NCI-H524 treated with DMSO at 0.1 percent for 48 hours (cell line): ENCODE results near the gene CCDC61.

Source experiments
- DNase-seq: peaks from one replicate; lab custom pipeline; 2025; lab: John Stamatoyannopoulos, UW

The CCDC61 gene

DNA sequence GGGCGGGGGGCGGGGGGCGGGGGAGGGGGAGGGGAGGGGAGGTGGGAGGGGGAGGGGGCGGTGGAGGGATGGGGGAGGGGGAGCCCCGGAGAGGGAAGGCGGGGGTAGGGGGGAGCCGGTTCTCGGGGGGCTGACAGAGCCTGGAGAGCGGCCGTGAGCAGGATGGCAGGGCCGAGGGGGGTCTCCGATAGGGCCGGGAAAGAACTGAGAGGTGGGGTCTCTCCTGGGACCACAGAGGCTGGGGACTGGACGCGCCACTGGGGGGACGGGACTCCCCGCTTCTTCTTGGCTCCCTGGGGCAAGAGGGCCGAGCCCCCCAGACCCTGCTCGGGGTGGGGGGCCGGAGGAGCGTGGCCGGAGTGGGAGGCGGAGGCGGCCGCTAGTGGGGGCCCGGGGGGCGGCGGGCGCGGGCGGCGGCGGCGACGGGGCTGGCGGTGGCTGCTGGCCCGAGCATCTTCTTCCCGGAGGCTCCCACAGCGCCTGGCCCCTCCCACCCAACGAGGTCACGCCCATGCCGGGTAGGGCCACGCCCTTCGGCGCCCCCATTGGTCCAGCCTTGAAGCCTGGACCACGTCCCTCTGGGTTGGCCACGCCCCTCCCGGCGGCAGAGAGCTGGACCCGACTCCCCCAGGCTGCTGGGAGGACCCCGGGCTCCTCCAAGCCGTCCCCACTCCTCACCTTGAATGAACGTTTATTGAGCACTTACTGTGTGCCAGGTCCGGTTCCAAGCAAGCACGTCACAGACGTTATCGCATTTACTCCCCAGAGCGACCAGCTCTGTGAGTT lies 21.5 kb upstream of the CCDC61 start, which contains the start of gene NOVA2:
TSS of gene NOVA2 (minus strand) at position 313 of the 786 bp plus-strand sequence. CDS start 514 bp downstream, outside the sequence.
- DNase-seq: peak; percentile 11

DNA sequence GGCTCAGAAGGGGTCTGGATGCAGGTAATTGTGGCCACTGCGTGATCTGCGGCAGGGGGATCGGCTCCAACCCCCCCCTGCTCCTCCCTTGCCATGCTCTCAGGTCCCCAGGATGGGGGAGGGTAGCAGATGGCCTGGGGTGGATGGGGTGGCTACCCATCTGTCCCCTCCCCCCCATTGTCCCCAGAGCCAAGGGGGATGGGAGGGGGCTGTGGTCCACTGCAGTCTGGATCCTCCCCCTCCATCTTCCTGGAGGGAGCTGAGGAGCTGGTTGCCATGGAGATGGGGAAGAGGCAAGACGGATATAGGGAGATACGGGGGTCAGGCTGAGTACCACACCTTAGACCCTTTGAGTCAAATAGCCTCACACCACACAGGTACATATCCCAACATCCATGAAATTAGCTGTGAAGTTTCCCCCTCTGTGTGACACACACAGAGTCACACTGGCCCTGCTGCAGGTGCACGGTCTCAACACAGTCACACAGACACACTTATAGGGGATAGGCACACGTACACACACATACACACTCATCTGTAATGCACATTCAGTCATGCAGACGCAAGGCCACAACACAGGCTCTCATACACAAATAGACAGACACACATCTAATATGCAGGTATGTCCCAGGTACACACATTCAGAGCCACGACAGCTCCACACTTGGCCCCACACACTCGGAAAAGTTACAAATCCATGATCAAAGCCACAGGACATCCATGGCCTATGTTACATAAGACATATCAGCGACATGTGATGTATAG lies 19.8 kb upstream of the CCDC61 start:
- DNase-seq: peak; percentile 33

DNA sequence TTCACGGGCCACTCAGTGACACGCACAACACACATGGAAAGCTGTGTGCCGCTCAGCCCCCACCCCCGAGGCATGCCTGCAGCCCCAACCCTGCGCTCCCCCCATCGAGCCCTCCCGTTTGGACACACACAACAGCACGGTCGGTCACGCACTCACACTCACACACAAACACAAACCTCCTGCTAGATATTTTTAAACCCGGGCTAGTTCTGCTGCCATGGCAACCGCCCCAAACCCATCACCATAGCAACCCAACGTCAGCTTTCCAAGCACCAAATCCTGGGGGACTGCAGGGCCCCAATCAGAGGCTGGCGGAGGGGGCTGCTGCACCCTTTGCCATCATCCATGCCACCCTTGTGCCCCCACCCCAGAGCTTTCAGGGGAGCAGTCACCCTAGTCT lies 19.1 kb upstream of the CCDC61 start:
- no peak for DNase-seq

DNA sequence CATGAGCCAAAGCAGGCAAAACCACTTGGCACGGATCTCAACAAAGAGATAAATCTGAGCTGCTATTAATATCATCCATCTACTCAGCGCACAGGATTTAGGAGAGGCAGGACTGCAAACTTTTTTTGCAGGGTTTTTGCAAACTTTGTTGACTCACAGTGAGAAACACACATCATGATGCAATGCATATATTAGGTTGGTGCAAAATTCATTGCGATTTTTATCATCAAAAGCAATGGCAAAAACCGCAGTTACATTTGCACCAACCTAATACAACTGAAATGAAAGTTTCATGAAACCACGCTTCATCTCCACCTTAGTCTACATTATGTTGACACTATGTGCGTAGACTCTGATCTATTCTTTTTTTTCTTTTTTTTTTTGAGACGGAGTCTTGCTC lies 17.1 kb upstream of the CCDC61 start:
- no peak for DNase-seq

DNA sequence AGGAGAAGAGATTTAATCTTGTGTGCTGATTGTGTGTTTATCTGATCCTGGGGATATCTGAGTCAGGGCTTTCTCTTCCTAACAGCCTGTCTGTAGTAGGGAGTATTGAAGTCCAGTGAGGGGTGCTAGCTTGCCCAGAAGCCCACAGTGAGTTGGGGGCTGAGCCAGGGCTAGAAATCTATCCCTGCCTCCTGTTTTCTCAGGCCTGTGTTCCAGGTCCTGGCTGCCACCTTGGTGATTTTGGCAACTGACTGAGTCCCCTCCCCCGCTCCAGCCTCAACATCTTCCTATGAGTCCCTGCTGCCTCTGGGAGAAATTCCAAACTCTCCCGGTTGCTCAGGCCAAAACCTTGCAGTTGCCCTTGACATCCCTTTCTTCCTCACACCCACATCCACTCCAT lies 13.9 kb upstream of the CCDC61 start:
- DNase-seq: no peak

DNA sequence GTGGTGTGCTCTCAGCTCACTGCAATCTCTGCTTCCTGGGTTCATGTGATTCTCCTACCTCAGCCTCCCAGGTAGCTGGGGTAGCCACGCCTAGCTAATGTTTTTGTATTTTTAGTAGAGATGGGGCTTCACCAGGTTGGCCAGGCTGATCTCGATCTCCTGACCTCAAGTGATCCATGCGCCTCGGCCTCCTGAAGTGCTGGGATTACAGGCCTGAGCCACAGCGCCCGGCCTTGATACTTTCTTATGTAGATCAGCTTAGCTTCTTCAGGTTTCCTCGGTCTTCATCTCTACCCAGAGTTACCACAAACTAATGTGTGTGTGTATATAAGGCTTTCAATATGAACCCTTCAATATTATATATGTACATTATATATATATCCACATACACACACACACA lies 9.9 kb upstream of the CCDC61 start:
- DNase-seq: no peak

DNA sequence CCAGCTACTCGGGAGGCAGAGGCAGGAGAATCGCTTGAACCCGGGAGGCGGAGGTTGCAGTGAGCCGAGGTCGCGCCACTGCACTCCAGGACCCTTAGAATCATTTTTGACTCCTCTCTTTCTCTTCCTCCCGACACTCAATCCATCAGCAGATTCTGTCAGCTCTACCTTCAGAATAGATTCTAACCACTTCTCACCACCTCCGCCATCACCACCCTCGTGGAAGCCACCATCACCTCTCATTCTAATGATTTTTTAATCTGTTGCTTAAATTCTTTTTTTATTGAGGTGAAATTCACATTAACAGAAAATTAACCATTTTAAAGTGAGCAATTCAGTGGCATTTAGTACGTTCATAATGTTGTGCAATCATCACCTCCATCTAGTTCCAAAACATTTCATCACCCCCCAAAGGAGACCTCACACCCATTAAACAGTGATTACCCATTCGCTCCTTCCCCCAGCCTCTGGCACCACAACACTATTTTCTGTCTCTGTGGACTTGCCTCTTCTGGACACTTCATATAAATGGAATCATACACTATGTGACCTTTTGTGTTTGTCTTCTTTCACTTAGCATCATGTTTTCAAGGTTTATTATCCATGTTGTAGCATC lies 5.0 kb upstream of the CCDC61 start:
- no peak for DNase-seq

DNA sequence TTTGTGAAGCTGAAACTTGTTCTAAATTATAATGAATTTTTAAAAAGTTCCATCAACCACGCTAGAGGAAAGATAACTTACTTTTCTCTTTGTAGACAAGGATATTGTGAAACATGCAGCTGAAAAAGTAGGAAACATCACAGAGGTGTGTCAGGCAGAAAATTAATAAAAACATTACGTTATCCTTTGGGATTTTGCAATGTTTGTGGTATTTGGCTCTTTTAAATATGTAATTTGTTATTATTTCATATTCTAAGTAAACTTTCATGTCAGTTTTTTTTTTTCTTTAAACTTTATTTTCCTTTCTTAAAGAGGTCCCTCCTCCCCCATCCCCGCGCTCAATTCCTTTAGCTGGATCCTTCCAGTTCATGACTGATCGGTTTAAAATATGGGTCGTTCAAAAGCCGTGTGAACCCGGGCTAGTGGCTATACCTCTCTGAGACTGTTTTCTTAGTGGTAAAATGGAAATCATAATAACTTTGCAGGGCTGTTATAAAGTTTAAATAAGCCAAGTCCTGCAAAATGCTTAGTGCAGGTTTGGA lies 740 bp upstream of the CCDC61 start:
- no peak for DNase-seq

DNA sequence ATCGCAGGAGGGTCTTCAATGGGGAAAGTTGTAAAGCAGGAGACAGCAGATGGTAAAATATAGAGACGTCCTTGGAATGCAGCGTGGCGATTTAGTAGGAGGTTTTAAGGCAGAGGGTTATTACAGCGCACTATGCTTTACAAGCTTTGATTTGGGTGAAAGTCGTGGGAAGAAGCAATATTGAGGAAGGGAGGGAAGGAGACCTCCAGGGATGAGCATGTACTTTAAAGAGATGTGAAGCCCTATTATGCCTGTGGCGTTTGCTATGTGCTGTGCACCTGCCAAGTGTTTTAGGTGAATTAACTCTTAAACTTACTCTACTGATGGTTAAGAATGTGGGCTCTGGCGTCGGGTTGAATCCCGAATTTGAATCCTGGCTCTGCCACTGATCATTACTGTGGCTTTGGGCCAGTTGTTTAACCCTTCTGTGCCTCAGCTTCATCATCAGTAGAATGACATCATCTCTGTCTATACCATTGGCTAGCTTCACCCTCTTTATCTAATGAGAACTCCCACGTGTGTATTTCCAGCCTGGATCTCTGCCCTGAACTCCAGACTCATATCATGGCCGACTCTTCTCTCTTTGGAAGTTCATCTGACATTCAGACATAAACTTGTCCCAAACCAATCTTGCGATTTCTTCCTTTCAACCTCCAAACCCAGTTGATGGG lies 583 bp downstream of the CCDC61 start:
- no peak for DNase-seq

DNA sequence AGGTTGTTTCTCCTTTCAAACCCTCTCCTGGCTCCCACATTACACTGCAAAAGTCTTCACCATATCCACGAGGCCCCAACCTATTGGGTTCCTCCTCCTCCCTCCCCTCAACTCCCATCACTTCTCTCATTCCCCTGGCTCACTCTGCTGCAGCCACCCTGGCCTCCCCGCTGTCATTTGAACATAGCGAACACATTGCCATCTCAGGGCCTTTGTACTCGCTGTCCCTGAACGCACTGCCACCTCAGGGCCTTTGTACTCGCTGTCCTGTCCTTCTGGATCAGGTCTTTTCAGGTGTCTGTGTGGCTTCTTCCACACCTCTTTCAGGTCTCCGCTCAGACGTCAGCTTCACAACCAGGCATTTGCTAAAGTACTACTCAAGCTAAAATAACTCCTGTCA lies 1.7 kb downstream of the CCDC61 start:
- DNase-seq: no peak

DNA sequence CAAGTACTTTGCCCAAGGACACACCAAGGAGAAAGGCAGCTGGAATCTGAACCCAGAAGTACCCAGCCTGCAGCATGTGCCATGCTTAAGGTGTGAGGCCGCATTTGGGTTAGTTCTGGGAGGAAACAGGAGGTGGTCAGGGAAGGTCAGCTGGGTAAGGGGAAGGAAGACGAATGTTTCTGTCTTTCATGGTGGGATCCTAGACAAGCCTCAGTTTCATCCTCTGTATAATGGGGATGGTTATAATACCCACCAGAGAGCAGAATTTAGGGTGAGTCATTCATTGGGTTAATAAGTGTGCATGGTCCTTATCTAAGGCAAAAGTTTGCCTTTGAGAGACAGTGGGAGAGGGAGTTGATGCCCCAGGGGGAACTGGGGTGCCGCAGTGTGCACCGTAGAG lies 3.6 kb downstream of the CCDC61 start:
- DNase-seq: no peak

DNA sequence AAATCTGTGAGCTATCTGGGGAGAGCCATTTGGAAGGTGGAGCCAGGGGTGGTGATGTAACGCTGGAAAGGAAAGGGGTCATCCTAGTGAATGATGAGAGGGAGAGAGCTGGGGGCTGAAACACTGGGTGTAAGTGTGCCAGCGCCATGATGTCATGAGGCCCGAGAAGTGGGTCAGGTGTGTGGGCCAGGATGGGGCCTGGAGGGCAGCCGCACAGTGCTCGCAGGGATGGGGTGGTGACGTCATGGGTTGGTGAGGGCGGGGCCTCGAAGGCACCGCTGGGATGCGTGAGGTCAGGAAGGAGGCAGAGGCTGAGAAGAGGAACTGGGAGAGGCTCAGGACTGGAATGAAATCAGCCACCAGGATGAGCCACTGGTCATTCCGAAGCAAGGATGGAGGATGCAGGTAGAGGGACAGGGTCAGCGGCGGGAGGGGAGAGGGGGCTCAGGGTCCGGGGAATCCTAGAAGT lies 4.4 kb downstream of the CCDC61 start:
- DNase-seq: no peak

DNA sequence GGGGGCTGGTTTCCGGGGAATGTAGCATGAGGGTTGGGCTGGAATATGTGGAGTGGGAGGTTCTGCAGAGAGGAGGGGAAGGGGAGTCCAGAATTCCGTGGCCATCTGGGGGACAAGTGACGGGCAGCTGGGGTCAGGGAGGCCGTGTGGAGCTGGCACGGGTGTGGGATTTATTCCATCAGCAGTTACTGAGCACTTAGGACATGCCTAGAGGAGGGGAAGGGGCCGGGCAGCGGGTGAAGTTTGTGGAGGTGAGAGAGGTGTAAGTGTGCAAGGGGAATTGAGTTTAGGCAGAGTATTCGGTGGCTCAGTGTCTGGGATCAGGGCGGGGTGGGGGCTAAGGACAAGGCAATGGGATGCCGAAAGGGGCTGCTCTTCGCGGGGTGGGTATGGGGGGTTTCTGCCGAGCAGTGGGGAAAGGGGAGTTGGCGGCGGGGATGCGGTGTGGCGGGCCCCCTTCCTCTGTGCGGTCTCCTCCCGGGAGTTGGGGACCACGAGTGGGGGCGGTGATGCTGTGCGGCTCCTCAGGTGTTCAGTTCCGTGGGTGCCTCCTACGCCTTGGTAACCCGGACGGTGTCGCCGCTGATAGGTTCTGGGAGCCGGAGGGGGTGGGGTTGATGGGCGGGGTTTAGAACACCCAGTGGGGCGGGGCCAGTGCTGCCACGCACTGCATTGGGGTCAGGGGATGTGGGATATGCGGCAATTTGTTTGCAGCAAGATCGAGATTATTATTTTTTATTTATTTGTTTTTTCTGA lies 5.4 kb downstream of the CCDC61 start:
- no peak for DNase-seq

DNA sequence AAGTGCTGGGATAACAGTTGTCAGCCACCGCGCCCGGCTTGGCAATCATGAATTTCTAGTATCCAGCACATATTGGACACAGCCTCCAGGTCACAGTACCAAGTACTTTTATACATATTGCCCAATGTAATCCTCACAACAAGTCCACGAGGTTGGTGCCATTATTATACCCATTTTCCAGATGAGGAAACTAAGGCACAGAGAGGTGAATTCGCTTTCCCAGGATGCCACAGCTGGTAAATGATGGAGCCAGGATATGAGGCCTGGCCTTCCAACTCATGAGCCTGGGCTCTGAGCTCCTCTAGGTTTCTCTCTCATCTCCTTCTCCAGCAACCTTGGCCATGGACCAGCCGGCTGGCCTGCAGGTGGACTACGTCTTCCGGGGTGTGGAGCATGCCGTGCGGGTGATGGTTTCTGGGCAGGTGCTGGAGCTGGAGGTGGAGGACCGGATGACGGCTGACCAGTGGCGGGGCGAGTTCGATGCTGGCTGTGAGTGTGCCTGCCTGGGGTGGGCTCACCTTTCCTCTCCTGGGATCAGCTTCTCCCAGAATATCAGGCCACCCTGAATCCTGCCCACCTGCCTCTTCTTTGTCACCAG lies 7.5 kb downstream of the CCDC61 start:
- no peak for DNase-seq

DNA sequence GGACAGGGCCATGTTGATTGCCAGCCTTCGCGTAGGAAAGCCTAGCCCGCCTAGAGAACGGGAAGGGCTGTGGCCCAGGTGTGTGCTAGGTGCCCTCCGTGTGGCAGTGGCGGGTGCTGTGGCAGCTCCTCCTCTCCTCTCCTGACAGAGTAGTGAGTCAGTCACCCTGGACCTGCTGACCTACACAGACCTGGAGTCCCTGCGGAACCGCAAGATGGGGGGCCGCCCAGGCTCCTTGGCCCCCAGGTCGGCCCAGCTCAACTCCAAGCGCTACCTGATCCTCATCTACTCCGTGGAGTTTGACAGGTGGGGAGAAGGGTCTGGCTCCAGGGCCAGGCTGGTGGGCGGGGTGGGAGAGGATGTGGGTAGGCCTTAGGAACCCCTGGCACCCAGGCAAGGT lies 11.1 kb downstream of the CCDC61 start:
- no peak for DNase-seq

DNA sequence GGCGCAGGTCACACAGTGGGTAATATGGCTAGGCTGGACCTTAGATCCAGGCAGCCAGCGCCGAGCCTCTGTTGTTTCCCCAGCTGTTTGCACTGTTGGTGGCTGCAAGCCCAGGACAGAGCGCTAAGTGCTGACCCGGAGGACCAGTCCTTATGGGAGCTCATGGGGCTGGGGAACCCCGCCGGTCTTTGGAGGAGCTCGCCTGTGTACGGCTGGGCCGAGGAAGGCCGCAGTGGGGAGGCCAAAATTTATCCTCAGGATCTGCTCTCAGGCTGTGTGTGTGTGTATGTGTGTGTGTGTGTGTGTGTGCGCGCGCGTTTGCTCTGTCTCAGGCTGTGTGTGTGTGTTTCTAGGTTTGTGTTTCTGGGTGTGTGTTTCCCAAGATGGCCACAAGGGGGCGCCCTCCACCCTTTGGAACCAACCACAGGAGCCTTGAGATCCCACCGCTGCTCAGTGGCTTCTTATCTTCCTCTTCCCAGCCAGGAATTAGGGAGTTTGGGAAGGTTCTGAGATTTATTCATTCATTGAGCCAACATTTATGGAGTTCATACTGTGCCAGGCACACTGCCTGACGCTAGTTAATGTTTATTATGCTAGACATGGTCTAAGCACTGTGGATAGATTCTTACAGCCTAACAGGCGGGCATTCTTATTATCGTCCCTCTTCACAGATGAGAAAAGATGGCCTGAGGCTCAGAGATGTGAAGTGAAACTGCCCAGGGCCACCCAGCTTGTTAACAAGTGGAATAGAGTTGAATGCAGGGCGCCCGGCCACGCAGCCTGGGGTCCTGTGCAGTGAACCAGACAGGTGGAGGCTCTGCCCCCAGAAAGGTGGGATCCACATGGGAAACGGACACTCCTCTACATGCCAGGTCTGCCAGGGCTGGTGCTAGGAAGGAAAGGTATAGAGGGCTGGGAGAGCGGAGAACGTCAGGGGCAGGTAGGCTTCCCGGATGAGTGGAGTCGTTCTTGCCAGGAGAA lies 14.6 kb downstream of the CCDC61 start:
- DNase-seq: no peak

DNA sequence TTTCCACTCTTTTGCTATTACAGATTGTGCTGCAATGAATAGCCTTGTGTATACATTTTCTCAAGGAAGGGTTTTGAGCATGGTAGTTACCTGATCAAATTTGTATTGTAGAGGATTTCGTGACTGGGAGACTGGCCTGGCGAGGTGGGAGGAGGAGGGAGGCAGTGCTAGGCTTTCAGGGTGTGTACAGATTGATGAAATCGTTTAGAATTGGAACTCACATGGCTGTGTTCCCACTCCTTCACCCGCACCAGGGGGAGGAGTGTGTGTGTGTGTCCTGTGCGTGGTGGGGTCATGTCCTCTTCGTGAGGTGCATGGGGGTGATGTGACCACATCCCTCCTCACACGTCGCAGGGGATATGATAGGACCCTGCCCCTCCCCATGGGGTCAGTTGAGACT lies 19.3 kb downstream of the CCDC61 start:
- no peak for DNase-seq

DNA sequence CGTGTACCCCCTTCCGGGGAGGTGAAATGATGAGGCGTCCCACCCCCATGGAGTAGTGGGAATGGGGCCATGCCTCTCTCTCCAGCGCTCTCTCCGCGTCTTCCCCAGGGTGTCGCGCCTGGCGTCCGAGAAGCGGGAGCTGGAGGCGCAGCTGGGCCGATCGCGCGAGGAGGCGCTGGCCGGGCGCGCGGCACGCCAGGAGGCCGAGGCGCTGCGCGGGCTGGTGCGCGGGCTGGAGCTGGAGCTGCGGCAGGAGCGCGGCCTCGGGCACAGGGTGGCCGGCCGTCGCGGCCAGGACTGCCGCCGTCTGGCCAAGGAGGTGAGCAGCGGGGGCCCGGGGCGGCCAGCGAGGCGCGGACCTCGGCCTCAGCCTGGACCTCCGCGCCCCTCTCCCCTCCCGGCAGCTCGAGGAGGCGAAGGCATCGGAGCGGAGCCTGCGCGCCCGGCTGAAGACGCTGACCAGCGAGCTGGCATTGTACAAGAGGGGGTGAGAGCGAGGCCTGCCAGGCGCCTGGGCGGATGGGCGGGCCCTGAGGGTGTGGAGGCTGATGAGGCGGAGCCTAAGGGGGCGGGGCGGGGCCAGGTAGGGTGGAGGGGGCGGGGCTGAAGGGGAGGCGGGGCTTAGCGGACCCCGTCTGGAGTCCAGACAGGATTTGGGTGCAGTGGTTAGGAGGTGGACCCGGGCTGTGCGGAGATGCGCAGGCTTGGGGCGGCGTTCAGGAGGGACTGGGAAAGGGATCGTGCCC lies 19.8 kb downstream of the CCDC61 start:
- DNase-seq: no peak
